ENCODE measurements around the gene MYLK.

Gene MYLK

DNA sequence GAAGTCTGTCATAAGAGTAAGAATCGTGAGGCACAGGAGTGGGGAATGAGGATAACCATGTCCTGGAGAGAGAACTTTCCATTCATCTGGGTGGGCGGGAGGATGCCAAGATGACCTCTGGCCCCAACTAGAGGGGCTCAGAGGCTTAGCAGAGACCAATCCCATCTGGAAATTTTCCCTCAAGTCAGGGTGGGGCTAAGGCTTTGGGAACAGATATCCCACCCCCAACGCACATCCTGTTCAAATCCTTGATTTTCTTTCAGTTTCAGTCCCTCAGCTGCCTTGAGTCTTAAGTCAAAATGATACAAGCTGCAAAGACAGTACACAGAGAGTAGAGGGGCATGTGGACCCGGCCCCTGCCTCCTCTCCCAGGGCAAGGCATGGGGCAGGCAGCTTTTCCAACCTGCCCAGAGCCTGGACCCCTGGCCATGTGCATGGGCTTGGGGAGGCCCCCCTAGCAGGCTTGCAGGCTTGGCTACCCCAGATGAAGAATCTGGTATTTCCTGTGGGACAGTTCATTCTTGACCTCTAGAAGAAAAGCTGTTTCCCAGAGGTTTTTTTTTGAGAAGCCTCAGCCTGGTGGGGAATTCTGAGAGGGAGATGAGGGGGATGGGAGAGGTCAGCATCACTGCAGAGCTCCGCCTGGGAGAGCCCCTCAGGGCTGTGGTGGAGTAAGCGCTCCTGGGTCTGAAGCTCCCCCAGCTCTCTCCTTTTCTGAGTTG, 189.6 kb downstream of the MYLK start:
- no peak for DNase-seq

DNA sequence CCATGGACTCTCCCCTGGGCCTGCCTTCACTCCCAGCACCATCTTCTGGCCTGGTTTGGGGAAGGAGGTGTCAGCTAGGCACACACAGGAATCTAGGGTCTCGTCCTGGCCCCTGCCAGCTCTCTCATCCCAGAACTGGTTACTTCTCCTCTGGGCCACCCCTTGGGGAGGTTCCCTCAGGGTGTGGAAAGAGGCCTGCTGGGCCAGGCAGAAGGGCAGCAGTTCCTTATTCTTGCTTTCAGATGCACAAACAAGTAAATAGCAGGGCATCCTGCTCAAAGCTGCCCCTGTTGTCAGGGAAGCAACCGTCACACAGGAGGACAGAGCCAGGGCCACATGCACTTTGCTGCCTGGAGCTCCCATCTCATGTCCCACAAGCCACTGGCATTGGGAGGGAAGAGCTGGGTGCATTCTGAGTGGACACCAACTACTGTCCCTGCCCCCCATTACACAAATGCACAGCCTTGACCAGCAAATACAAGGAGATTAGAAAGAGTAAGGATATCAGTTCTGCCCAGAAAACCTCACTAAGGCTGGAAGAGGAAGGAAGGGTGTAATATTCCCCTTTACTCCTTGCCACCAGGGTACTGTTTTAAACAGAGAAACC, 190.4 kb downstream of the MYLK start:
- no peak for DNase-seq

DNA sequence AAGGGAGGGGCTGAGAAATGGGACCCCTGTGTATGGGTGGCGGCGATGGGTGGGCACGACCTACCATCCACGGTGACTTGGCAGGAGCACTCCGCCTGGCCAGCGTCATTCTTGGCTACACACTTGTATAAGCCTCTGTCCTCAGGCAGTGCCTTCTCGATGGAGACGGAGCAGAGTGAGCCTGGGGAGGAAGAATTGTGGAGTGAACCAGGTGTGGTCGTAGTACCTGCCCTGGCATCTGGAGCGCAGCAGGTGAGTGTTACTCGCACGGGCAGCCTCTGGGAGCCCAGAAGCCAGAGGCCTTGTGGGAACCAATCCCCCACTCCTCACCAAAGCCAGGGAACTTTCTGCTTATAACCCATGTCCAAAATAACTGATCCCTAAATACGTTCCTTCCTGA, 191.5 kb downstream of the MYLK start:
- no peak for DNase-seq

GRCh38 chr3:123692041-123692440, 192.1 kb downstream of the MYLK start:
- no peak for DNase-seq

DNA sequence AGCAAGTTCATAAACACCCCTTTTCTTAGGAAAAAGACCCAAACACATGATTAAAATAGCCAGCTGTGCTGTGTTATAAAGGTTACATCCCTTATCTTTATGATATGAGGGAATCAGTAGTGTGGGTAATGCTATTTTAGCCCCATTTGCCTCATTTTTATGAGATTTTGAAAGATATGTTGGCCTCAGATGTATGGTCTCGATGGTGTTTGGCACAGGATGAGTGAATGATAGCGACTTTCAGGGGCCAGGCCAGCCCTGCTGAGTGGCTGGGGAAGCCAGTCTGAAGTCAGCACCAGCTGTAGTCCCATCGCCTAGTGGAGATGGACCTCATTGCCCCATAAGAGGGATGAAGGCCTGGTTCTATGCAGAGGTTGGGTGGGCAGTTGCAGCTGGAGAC, 194.3 kb downstream of the MYLK start:
- DNase-seq: no peak

DNA sequence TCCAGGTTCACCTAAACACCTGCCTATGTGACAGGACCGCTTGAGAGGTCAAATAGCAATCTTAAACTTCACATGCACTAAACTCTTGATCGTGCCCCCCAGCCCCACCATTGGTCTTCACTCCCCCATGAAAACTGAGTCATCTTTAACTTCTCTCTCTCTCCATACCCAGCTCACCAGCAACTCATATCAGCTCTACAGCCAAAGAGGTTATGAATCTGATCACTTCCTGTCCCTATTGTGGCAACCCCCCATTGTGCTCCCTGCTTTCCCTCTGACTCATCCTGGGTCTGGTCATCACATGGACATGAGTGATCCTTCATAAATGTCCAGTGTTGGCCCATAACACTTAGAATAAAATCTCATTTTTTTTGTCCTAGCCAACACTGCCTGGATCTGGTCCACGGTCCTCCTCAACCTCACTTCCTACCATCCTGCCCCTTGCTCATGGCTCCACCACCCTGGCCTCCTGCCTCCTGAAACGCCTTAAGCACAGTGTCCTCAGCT, 195.8 kb downstream of the MYLK start:
- no peak for DNase-seq

DNA sequence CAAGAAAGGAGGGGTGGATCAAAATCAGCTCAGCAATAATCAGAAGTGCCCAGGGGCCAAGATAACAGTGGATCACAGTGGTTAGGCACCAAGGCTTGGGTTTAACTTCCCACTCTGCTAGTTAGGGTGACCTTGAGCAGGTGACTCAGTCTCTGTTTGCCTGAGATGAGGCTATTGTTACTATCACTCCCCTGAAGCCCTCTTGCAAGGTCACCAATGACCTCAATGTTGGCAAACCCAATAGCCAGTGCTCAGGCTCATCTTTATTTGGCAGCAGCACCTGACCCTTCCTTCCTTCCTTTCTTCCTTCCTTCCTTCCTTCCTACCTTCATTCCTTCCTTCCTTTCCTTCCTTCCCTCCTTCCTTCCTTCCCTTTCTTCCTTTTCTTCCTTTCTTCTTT, 196.8 kb downstream of the MYLK start:
- DNase-seq: no peak

DNA sequence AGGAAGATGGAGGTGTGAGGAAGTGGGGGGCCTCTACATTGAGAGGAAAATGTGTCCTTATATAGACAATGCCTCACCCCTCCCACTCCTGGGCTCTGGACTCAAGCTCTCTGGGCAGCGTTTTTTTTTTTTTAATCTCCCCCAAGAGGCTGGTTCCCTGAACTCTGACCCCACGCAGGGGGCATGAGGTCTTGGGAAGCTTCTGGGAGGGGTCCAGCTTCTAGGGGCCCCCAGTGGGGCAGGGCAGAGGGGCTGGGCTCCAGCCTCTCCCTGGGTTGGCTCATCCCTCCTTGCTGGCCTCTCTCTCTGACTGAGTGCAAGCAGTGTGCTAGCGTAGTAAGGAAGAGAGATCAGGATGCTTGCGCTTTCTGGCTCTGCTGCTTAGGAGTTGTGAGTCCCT, 197.9 kb downstream of the MYLK start:
- no peak for DNase-seq

DNA sequence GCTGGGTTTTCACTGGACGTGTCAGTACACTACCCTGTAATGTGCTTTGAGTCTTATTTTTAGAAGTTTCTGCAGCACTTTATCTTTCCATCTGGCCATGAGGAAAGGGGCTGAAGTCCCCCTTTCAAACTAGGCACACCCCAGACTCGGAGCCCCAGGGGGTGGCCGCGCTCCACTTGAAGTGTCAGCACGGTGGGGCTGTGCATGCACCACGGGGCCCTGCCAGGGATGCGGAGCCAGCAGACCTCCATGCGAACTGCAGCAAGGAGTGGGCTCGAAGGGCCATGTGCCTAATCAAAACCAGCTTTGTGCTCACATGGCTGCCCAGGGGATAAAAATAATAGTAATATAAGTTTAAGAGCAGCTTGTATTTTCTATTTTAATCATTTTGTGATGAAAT, 198.4 kb downstream of the MYLK start:
- DNase-seq: no peak

GRCh38 chr3:123684636-123685035, 199.5 kb downstream of the MYLK start:
- no peak for DNase-seq

DNA sequence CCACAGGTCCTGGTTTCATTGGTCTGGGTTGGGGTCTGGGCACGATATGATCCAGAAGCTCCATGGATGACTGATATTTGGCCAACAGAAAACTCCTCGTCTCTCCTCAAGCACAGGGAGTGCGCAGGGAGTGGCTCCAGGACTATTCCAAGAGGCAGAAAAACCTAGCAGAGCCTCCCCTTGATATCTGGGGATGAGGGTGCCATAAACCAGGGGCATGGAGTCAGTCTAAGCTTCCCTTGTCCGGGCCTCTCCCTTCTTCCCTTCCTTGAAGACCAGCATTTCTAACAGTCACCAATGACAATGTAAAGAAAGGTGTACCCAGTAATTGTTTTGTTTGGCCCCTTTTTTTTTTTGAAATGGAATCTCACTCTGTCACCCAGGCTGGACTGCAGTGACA, 199.9 kb downstream of the MYLK start:
- no peak for DNase-seq

GRCh38 chr3:123683505-123684154, 200.5 kb downstream of the MYLK start:
- no peak for DNase-seq

- no peak for DNase-seq
Observed at GRCh38 chr3:123682781-123683504, 201.2 kb downstream of the MYLK start.

- DNase-seq: no peak
Observed at GRCh38 chr3:123682302-123682701, 201.8 kb downstream of the MYLK start.

- DNase-seq: no peak
Observed at GRCh38 chr3:123679712-123680386, 204.3 kb downstream of the MYLK start.

- no peak for DNase-seq
Observed at GRCh38 chr3:123678108-123678511, 206.0 kb downstream of the MYLK start.

GRCh38 chr3:123672429-123673146, 211.5 kb downstream of the MYLK start:
- no peak for DNase-seq

GRCh38 chr3:123670743-123671142, 213.4 kb downstream of the MYLK start:
- no peak for DNase-seq

DNA sequence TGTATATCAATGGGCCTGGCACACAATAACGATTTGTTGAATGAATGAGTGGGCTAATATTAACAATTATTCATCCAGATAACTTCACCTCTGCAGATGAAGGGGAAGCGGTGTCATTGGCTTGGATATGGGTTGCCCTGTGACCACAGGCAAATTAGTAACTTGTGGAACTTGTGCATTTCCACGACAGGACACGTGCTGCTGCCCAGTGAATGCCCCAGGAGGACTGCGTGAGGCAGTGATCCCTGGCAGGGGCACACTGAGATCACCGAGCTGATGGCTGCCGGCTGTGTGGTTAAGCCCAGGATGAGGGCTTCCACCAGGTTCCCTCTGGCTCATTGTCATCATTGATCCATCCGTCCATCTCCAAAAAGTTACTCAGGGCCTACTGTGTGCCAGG, 215.2 kb downstream of the MYLK start:
- DNase-seq: no peak

GRCh38 chr3:123667784-123668183, 216.3 kb downstream of the MYLK start:
- no peak for DNase-seq

GRCh38 chr3:123664753-123665152, 219.4 kb downstream of the MYLK start:
- no peak for DNase-seq

- DNase-seq: no peak
Observed at GRCh38 chr3:123663977-123664376, 220.2 kb downstream of the MYLK start.
